GM18502 (cell line): ENCODE results near the gene BCL6.
"Not testable (repeated sequence)": the region's sequence is repeated elsewhere in the genome, so short reads cannot be mapped to it uniquely, and the experiment has no call there.

Source experiments
- ATAC-seq: cut with Tn5 transposase; IDR thresholded peaks from one replicate; pipeline ENCODE4 v1.9.1; 2021; ENCODE audit warnings: mild to moderate bottlenecking; ENCODE audit not compliant: unreplicated experiment, poor library complexity

The BCL6 gene

DNA sequence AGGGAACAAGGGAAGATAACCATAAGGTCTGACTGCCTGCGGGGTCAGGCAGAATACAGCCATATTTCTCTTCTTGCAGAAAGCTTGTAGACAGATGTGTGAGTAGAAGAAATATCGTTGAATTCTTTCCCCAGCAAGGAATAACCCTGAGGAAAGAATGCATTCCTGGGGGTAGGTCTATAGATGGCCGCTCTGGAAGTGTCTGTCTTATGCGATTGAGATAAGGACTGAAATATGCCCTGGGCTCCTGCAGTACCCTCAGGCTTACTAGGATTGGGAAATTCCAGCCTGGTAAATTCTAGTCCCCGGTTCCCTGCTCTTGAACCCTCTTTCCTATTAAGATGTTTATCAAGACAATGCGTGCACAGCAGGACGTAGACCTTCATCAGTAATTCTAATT is 59.3 kb downstream of the BCL6 start:
- no peak for ATAC-seq

DNA sequence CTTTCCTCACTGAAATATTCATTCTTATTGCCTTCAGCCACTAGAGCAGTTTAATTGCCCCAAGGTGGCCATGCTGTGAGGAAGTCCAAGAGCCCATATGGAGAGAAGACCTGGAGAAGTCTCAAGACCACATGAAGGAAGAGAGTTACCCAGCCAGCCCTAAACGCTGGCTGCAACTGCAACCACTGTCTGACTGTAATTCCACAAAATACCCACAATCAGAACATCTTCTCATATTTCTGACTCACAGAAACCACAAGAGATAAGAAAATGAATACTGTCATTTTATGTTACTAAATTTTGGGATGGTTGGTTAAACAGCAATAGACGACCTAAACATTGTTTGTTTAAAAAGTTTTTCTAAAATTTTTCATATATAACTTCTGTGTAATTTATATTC is 60.4 kb downstream of the BCL6 start:
- no peak for ATAC-seq

DNA sequence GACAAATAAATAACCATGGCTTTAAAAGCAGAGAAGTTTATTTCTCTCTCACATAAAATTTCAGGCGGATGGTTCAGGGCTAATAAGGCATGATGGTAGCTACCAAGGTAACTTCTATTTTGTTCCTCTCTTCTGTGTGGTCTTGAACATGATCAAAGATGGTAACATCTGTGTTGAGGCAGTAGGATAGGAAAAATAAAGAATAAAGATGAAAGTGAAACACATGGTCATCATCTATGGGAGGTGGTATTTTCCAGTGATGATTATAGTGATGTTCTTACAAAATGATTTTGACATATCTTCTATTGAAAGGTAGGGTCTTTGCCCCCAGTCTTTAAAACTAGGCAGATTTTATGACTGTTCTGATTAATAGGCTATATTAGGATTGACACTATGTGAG is 60.8 kb downstream of the BCL6 start:
- no peak for ATAC-seq

DNA sequence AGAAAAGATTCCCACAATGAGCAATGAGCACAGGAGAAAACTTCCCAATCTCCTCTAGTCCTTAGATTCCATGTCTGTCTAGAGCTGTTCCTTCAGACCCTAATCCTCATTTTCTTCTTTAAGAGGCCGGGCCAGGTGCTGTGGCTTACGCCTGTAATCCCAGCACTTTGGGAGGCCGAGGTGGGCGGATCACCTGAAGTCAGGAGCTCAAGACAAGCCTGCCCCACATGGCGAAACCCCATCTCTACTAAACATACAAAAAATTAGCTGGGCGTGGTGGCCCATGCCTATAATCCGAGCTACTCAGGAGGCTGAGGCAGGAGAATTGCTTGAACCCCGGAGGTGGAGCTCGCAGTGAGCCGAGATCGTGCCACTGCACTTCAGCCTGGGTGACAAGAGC is 63.5 kb downstream of the BCL6 start:
- ATAC-seq: not testable (repeated sequence)

DNA sequence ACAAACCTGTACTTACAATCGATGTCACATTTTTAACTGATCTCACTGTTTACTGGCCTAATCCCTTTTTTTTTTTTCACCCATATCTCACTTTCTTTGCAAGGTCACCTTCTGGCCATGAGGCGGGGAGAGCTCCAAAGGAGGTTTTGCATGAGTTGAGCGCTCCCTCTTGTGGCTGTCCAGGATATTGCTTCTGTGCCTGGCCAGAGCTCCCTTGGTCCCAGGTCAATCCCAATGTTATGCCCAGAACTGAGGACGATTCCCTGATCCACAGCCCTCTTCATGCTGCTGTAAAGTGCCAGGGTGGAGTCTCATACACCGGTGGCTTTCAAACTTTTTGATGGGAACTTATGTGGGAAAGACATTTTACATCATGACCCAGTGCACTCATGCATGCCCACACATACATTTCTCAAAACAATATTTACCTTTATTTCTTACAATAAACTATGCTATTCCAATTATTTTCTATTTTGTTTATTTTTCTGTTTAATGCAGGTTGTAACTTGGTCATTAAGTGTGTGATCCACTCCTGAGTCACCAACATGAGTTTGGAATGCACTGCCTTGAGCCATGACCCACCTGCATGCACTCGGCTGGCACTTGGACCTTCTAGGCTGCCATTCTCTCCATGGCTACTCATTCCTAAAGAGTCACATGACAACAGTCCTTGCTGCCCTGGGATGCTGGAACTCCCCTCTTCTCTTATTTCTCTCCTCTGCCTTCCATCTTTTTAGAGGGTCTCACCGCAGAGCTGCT is 65.5 kb downstream of the BCL6 start:
- no peak for ATAC-seq

DNA sequence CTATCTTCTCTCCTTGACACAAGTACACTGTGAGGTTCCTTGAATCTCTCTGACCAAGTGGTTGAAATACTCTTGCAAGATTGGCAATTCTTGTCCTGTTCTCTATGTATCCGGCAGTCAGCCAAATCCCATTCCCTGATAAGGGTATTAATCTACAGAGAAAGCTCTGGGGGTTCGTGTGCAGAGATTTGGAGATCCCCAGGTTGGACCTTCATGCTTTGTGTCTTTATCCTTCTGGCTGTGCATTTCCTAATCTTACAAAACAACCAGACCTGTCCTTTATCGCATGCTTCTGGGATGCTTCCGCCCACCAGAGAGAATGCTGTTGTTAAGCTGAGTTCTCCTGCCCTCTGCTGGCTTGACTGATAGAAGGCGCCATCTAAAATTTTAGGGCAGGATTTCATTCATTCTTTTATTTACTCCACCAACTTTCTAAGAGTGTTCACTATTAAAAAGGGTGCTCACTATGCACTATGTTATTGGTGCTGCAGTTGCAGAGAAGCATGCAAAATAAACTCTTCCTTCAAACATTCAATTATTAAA is 66.5 kb downstream of the BCL6 start:
- peak; percentile 49 for ATAC-seq

DNA sequence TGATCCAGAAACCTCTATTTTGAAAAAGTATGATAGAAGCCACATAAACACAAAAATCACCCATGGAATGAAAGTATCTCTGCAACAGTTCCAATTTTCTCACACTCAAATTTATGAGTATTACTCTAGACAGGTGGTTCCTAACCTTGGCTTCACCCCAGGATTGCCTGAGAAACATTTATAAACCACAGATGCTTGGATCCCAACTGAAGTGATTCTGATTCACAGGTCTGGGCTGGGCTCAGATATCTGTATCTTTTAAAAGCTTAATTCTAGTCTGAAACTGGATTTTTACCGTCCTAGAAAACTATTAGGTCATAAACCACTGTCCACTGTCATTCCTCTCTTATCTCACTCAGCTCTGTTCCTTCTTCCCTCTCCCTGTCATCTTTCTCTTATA is 67.7 kb downstream of the BCL6 start:
- ATAC-seq: no peak

DNA sequence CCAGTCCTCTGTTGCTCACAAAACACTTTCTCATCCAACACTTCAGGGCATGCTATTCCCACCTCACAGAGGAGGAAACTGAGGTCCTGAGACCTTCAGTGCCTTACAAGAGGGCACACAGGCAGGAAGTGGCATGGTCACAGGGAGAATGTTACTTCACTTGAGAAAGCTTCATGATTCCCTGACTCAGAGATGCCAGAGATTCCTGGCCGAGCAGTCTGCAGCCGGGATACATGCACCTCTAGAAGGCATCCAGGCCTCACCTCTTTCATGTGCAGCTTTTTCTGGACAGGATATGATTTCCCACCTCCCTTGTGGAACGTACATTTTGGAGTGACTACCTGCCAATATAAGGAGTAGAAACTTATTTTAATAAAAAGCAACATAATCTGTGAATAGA is 72.3 kb downstream of the BCL6 start:
- ATAC-seq: no peak
